HEK293T (cell line): Measurements from ENCODE around the gene GOLGA1.

ENCODE experiments used
- CTBP1 ChIP-seq: fragments of 450-650 bp; IDR thresholded peaks from 2 replicates; pipeline ENCODE4 v1.6.1; 2016; ENCODE audit warnings: borderline replicate concordance
- SP1 ChIP-seq: fragments of 450-650 bp; IDR thresholded peaks from 2 replicates; pipeline ENCODE4 v1.6.1; 2017

DNA sequence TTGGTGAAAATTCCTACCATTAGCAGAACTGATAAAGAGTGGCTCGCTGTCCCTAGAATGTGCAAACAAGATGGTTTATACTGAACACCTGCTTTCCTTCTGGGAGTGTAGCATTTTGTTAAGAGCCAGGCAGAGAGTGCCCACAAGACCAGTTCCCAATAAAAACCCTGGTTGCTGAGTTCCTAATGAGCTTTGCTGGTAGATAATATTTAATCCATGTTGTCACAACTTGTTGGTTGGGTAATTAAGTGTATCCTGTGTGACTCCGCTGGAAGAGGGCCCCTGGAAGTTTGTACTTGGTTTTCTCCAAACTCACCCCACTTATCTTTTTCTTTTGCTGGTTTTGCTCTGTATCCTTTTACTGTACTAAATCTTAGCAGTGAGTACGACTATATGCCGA is 39.5 kb upstream of the GOLGA1 start:
- TF ChIP-seq CTBP1, result no peak
- TF ChIP-seq SP1, result no peak
